HepG2 (cell line): ENCODE measurements around the gene METTL25. TPM values are rescaled to one million over a fixed set of nuclear protein-coding genes. Genes with fewer than 3 reads are reported as not detected.

Experiments
- ATAC-seq: fragments of 200-7000 bp; cut with Tn5 transposase; 3 replicates; pipeline ENCODE4 v1.9.1; 2020; ENCODE audit warnings: mild to moderate bottlenecking, moderate library complexity
- BruUV-seq: library from RNA; stranded (reverse); fragments of 400-500 nt; replicated peaks from 2 replicates; lab custom pipeline; 2021; lab: Mats Ljungman, UMichigan
- CTCF ChIA-PET: fragments of 300-600 bp; formaldehyde crosslinking; extraction: SDS; loops from one replicate; lab custom pipeline; 2021; ENCODE audit warnings: low total read pairs, inconsistent platforms, low intra/inter-chr PET ratio; lab: Yijun Ruan, JAX
- POLR2A ChIA-PET: fragments of 350-600 bp; sonication (Branson Sonifier 250); formaldehyde crosslinking; loops from one replicate; lab custom pipeline; 2020; ENCODE audit warnings: antibody characterized with exemption, inconsistent platforms; lab: Yijun Ruan, JAX
- DNase-seq: peaks from one replicate; pipeline ENCODE4 v3.0.0-alpha.2; 2015; ENCODE audit warnings: low spot score
- FAIRE-seq: peaks from 3 replicates; lab custom pipeline; 2011; peaks lifted over from hg19 to GRCh38; lab: Jason Lieb, UNC
- H2AFZ ChIP-seq: one replicate; pipeline ENCODE4 v1.6.1; 2011; ENCODE audit warnings: low read length, inconsistent platforms
- H3K27ac ChIP-seq: fragments of 300-600 bp; 3 replicates; pipeline ENCODE4 v1.8.0; 2011; ENCODE audit warnings: mixed run types, mild to moderate bottlenecking, mixed read lengths, low read length, inconsistent platforms; ENCODE audit not compliant: insufficient read depth; ENCODE audit errors: extremely low read length
- H3K27me3 ChIP-seq, 2 experiments: fragments of 200-600 bp in 1 of 2; 2 replicates in 1 of 2; 3 replicates in 1 of 2; pipeline versions ENCODE4 v1.6.0 to v1.8.0; 2011; ENCODE audit warnings: low read length in 2 of 2, mild to moderate bottlenecking in 2 of 2, moderate library complexity in 2 of 2, inconsistent platforms in 1 of 2; ENCODE audit not compliant: insufficient read depth in 2 of 2, control insufficient read depth in 1 of 2
- H3K36me3 ChIP-seq, 2 experiments: fragments of 200-600 bp in 1 of 2; replicated peaks in 1 of 2; 2 replicates in 1 of 2; 3 replicates in 1 of 2; pipeline versions ENCODE4 v1.5.1 to v1.8.0; 2011; ENCODE audit warnings: low read length in 2 of 2, inconsistent platforms in 1 of 2; ENCODE audit not compliant: insufficient read depth in 2 of 2, control insufficient read depth in 1 of 2
- H3K4me1 ChIP-seq: 2 replicates; pipeline ENCODE4 v1.5.1; 2012; ENCODE audit warnings: low read length, inconsistent platforms; ENCODE audit not compliant: insufficient read depth
- H3K4me2 ChIP-seq: 2 replicates; pipeline ENCODE4 v1.6.0; 2011; ENCODE audit warnings: low read depth, low read length, inconsistent platforms
- H3K4me3 ChIP-seq, 3 experiments: fragments of 200-600 bp in 1 of 3; sonication (generic), shearing (Covaris generic) in 1 of 3; replicated peaks in 1 of 3; 2 replicates each; pipeline ENCODE4 v1.5.1; 2011 to 2016; ENCODE audit warnings: low read length in 3 of 3, inconsistent platforms in 2 of 3, low read depth in 2 of 3, mild to moderate bottlenecking in 2 of 3, control low read depth in 1 of 3, mixed read lengths in 1 of 3; ENCODE audit not compliant: insufficient read depth in 1 of 3
- H3K79me2 ChIP-seq: one replicate; pipeline ENCODE4 v1.6.1; 2011; ENCODE audit warnings: low read length, inconsistent platforms; ENCODE audit not compliant: insufficient read depth
- H3K9ac ChIP-seq: 2 replicates; pipeline ENCODE4 v1.6.0; 2011; ENCODE audit warnings: mild to moderate bottlenecking, low read depth, low read length, inconsistent platforms; ENCODE audit not compliant: insufficient read depth
- H3K9me3 ChIP-seq: 2 replicates; pipeline ENCODE4 v1.5.1; 2012; ENCODE audit warnings: mild to moderate bottlenecking, low read length
- H4K20me1 ChIP-seq: 2 replicates; pipeline ENCODE4 v1.6.0; 2011; ENCODE audit warnings: inconsistent platforms, mild to moderate bottlenecking, low read length, moderate library complexity; ENCODE audit not compliant: insufficient read depth
- BORCS8-MEF2B ChIP-seq: sonication (generic); formaldehyde crosslinking; IDR thresholded peaks from 2 replicates; pipeline ENCODE4 v1.8.0; 2022; ENCODE audit warnings: mild to moderate bottlenecking, missing genetic modification reagents
- CBX5 ChIP-seq: sonication (generic); formaldehyde crosslinking; IDR thresholded peaks from 2 replicates; pipeline ENCODE4 v1.4.0; 2020; ENCODE audit warnings: missing genetic modification reagents, borderline replicate concordance
- DBP ChIP-seq: sonication (generic); formaldehyde crosslinking; IDR thresholded peaks from 2 replicates; pipeline ENCODE4 v1.4.0; 2020; ENCODE audit warnings: missing genetic modification reagents; ENCODE audit errors: not compliant biosample characterization
- DRAP1 ChIP-seq: IDR thresholded peaks from 2 replicates; pipeline ENCODE4 v1.6.1; 2016; ENCODE audit warnings: missing genetic modification reagents, missing compliant biosample characterization
- FOXK2 ChIP-seq: fragments of 450-650 bp; IDR thresholded peaks from 2 replicates; pipeline ENCODE4 v1.6.1; 2016
- HMG20B ChIP-seq: conservative IDR thresholded peaks from 2 replicates; pipeline ENCODE4 v1.6.1; 2016; ENCODE audit warnings: missing genetic modification reagents, missing compliant biosample characterization
- MEIS2 ChIP-seq: sonication (generic); formaldehyde crosslinking; IDR thresholded peaks from 2 replicates; pipeline ENCODE4 v1.9.0; 2021; ENCODE audit warnings: mild to moderate bottlenecking, missing genetic modification reagents
- MTA3 ChIP-seq: sonication (generic); formaldehyde crosslinking; IDR thresholded peaks from 2 replicates; pipeline ENCODE4 v1.4.0; 2020; ENCODE audit warnings: missing genetic modification reagents
- PAF1 ChIP-seq: IDR thresholded peaks from 2 replicates; pipeline ENCODE4 v1.6.1; 2016; ENCODE audit warnings: missing genetic modification reagents, missing compliant biosample characterization
- PCBP1 ChIP-seq: fragments of 200-400 bp; formaldehyde crosslinking; IDR thresholded peaks from 2 replicates; pipeline ENCODE4 v1.6.1; 2017; ENCODE audit warnings: mild to moderate bottlenecking, low read depth, low read length, borderline replicate concordance
- SMARCE1 ChIP-seq: fragments of 450-650 bp; IDR thresholded peaks from 2 replicates; pipeline ENCODE4 v1.6.1; 2017; ENCODE audit warnings: borderline replicate concordance
- SOX13 ChIP-seq, 3 experiments: fragments of 450-650 bp in 1 of 3; sonication (generic) in 1 of 3; formaldehyde crosslinking in 1 of 3; IDR thresholded peaks in 2 of 3; conservative IDR thresholded peaks in 1 of 3; 2 replicates each; pipeline versions ENCODE4 v1.5.0 to v1.6.1; 2016 to 2020; ENCODE audit warnings: antibody characterized with exemption in 1 of 3, mild to moderate bottlenecking in 1 of 3, missing compliant biosample characterization in 1 of 3, missing genetic modification reagents in 1 of 3, moderate library complexity in 1 of 3
- ZKSCAN1 ChIP-seq: fragments of 150-350 bp; IDR thresholded peaks from 2 replicates; pipeline ENCODE4 v1.6.1; 2014; ENCODE audit warnings: low read length
- ZNF235 ChIP-seq: sonication (generic); formaldehyde crosslinking; IDR thresholded peaks from 2 replicates; pipeline ENCODE4 v1.8.1; 2023; ENCODE audit warnings: mild to moderate bottlenecking, missing genetic modification reagents, borderline replicate concordance
- ZNF24 ChIP-seq: fragments of 450-650 bp; IDR thresholded peaks from 2 replicates; pipeline ENCODE4 v1.6.1; 2017; ENCODE audit warnings: antibody characterized with exemption, mild to moderate bottlenecking
- ZNF280B ChIP-seq: sonication (generic); formaldehyde crosslinking; IDR thresholded peaks from 2 replicates; pipeline ENCODE4 v1.5.0; 2020; ENCODE audit warnings: missing genetic modification reagents, mild to moderate bottlenecking, borderline replicate concordance
- ZNF331 ChIP-seq: sonication (generic); formaldehyde crosslinking; IDR thresholded peaks from 2 replicates; pipeline ENCODE4 v1.4.0; 2020; ENCODE audit warnings: missing genetic modification reagents
- ZNF577 ChIP-seq: sonication (generic); formaldehyde crosslinking; IDR thresholded peaks from 2 replicates; pipeline ENCODE4 v1.4.0; 2020; ENCODE audit warnings: mild to moderate bottlenecking, low read depth, missing genetic modification reagents, borderline replicate concordance
- ZNF740 ChIP-seq: sonication (generic); formaldehyde crosslinking; IDR thresholded peaks from 2 replicates; pipeline ENCODE4 v1.4.0; 2020; ENCODE audit warnings: missing genetic modification reagents
- WGBS: methylation state at CpG from one replicate; pipeline ENCODE4 v1.1.6; 2017; ENCODE audit warnings: low lambda C conversion rate; 5-methylcytosine and 5-hydroxymethylcytosine counted together
- in situ Hi-C: cut with HindIII; loops from 2 replicates; pipeline ENCODE4 v1.10.0; 2017; ENCODE audit warnings: low pct_unique_long_range_greater_than_20kb; ENCODE audit not compliant: extremely low pct_ligation_motif_present
- intact Hi-C: fragments of 100-400 bp; cut with micrococcal nuclease; formaldehyde crosslinking; loops from one replicate; pipeline ENCODE4 v1.10.0; 2022; ENCODE audit not compliant: unreplicated experiment
- polyA plus RNA-seq, 8 experiments: library from polyadenylated mRNA; depleted of rRNA in 3 of 8; stranded (reverse) in 7 of 8; unstranded in 1 of 8; fragments of >200 nt; fragmentation: Illumina TruSeq in 4 of 8; extraction: Trizol in 4 of 8; gene quantifications; 2 replicates each; pipeline versions ENCODE4 v1.2.1 to v1.2.3, GENCODE V29; 2011 to 2016; ENCODE audit warnings: low read depth in 4 of 8, missing spikeins in 1 of 8, mixed read lengths in 1 of 8; ENCODE audit not compliant: insufficient read depth in 1 of 8
- total RNA-seq, 5 experiments: library from RNA; depleted of rRNA; stranded (reverse); fragments of >200 nt; fragmentation: Illumina TruSeq; extraction: Trizol; gene quantifications; 2 replicates each; pipeline ENCODE4 v1.2.3, GENCODE V29; 2016; ENCODE audit warnings: low read depth in 1 of 5

Gene METTL25
- total and polyA plus RNA-seq, 2 of the 13 experiments (the other 11 are each of a cell fraction or from before 2014, with no cell fraction given), result 2.2 to 7.8 TPM

GRCh38 chr12:82358200-82359114 is at the start of gene METTL25, which contains the start of gene CCDC59 (continued):
- peak; percentile 93 for TF ChIP-seq PCBP1
- TF ChIP-seq ZNF280B, result peak; percentile 96; the same call in 1 of the 2 replicates
- no peak for TF ChIP-seq PAF1 (CRISPR knock-in tag)

GRCh38 chr12:82314406-82314892 is 43.9 kb upstream of the METTL25 start:
- Histone ChIP-seq H2AFZ (peak overlapping the region; percentile 70), H3K79me2 (no peaks in the 10 kb centered on the region), H3K4me1 (no peaks in the 10 kb centered on the region; the same call in 1 of the 2 replicates), H3K9ac (no peak overlapping the region), H3K27ac (peak overlapping the region; percentile 44), H3K9me3 (no peaks in the 10 kb centered on the region), H3K4me3 (peak overlapping the region; percentile 28 to 61 (median 54); a peak in 5 of 6 replicates), H3K36me3 (no peaks in the 10 kb centered on the region), H3K4me2 (peak overlapping the region; percentile 87), H4K20me1 (no peaks in the 10 kb centered on the region), H3K27me3 (no peaks in the 10 kb centered on the region)
- ChIA-PET POLR2A (interaction anchor here (1.3 kb wide), 1 partner anchor 44 kb away, joined by 6 read pairs; the partner anchor contains the start of genes CCDC59 and METTL25), CTCF (no interaction called here)
- BruUV-seq, result no TSS peak
- DNase-seq (peak; percentile 79), ATAC-seq (peak; percentile 99), FAIRE-seq (peak; percentile 79)
- 0% methylated on average over 6 of the region's 8 CpGs for WGBS
- in situ Hi-C loops (no loop called here), intact Hi-C loops (loop anchor here (1.0 kb wide), 1 partner anchor 45 kb away; no protein-coding TSS in a partner anchor)
- TF ChIP-seq FOXK2, result no peak
- no peak for TF ChIP-seq CBX5
- no peak for TF ChIP-seq MEIS2 (CRISPR knock-in tag)
- no peak for TF ChIP-seq HMG20B (CRISPR knock-in tag)
- no peak for TF ChIP-seq DBP (CRISPR knock-in tag)
- TF ChIP-seq SOX13 (IDR thresholded peaks at IDR 0.05), result no peak
- 0 out of 4 replicates have a peak, but pooled peaks of 1 of the 2 experiments have one; percentile 24 for TF ChIP-seq SOX13 (CRISPR knock-in tag; conservative IDR thresholded peaks at IDR 0.05 in 1 of 2, IDR thresholded peaks at IDR 0.05 in 1 of 2)
- no peak for TF ChIP-seq DRAP1 (CRISPR knock-in tag)
- TF ChIP-seq ZKSCAN1, result no peak
- TF ChIP-seq ZNF24, result no peak
- TF ChIP-seq BORCS8-MEF2B (CRISPR knock-in tag), result no peak
- TF ChIP-seq ZNF577 (CRISPR knock-in tag), result no peak
- no peak for TF ChIP-seq MTA3 (CRISPR knock-in tag)
- TF ChIP-seq ZNF331 (CRISPR knock-in tag), result no peak; the same call in 1 of the 2 replicates
- TF ChIP-seq SMARCE1, result no peak
- TF ChIP-seq ZNF740 (CRISPR knock-in tag), result no peak
- TF ChIP-seq ZNF235, result no peak
